NCI-H774 (cell line): Measurements from ENCODE around the gene CD36.

Experiments
- DNase-seq: peaks from one replicate; lab custom pipeline; 2025; lab: John Stamatoyannopoulos, UW

The CD36 gene

DNA sequence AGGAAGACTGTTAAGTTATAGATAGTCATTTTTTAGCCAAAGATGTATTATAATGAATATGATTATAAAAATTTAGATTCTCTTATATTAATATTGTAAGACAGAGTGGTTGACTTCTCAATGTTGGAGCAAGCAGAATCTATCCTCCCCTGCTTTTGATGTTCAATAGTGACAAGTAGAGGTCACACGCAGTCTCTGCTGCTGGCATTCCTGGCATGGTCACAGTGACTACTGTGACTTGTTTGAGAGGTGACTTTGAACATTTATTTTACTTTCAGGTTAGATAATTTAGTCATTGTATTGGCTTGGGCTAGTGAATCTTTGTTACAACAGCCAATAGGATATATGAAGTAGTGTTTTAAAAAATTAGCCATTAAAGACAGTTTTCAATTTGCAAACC lies 13.7 kb upstream of the CD36 start:
- no peak for DNase-seq

DNA sequence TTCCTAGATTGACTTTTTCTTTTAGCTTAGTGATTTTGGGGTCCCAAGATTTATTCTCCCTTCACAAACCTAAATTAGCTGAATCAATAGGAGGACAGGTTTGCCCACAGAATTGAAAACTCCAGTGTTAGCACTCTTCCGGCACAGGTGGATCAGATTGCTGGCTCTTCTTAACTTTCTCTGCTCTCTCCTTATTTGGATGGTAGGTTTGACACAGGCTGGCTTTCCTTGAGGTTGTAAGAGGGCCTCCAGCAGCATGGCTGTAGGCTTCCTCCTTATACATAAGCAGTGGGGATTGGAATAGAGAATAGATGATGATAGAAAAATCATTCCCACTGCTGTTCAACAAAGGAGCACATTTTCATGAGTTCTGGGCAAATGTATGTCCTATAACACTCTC lies 9.4 kb upstream of the CD36 start:
- DNase-seq = no peak

DNA sequence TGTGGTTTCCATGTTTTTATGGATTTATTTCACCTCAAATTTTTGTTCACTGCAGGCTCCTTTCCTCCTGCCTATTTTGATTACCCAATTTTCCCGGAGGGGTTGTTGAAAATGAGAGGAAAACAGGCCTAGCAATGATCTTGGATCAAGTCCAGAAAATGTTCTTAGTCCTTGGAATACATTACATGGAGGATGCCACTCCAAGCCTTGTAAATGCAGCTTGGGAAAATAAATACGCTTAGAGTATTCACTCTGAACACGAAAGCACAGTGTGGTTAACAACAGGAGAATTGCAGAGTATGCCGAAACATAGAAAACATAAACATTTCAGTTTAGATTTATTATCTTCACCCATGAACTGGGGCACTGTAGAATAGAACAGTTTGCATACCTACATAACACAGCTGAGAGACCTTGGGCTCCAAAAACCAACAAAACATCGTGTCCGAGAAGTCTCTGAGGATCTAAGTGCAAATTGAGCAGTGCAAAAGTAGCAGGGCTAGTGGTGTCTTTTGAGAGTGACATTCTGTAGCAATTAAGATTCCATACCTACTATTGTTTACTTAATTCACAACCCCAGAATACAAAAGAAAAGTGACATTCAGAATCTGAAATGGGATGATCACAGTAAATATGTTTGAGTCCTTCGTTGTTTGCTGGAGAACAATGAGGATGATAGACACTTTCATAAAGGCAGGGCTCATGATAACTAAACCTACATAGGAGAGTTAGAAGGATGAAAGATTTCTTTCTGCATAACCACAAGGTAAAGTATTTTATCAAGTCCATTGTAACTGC lies 7.6 kb upstream of the CD36 start:
- DNase-seq = peak; percentile 26

DNA sequence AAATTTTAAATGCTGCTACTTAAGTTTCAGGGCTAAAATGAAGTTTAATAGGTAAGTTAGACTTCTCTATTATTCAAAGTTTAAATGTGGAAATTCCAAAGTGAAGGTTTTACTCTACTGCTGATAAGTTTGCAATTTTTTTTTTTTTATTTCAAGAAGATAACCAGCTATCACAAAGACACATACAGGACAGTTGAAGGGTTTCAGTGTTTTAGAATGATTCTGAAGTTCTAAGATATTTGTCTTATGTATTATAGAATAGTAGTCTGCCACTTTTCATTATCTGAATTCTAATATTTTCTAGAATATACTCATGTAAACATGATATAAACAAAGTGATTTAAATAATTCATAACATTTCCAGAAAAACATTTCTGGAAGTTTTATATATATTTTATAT lies 7.0 kb upstream of the CD36 start:
- DNase-seq = no peak

DNA sequence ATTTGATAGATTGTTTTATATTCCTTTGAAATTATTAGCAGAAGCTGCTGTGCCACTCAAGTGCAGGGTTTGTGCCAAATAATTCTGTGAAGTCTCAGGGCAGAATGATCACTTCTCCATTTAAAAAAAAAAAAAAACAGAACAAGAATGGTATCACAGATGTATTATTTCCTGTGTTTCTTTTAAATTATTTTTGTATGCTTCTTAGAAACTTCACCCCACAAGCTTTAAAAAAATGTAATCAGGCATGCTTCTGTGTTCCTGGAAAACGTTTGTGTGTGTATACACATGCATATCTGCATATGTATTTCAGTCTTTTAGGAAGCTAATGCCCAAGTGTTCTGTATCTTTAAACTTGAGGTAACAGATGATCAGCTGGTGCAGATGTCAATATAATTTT lies 6.3 kb upstream of the CD36 start:
- no peak for DNase-seq

DNA sequence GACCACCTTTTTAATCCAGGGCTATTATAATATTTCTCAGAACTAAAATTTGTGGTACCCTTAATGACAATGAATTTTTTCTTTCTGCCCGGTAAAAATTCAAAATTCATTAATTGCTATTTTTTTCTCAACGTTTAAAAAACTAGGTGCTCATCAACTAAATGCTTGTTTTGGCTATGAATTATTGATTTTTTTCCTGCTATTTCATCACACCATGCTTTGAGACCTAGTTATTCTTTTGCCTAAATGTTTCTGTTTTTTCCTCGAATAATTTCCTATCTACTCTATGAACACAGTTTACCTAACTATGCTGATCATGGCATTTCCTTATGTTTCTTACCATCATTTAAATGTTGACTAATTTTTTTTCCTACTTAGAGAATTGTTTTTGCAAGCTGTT lies 5.6 kb upstream of the CD36 start:
- DNase-seq = no peak

DNA sequence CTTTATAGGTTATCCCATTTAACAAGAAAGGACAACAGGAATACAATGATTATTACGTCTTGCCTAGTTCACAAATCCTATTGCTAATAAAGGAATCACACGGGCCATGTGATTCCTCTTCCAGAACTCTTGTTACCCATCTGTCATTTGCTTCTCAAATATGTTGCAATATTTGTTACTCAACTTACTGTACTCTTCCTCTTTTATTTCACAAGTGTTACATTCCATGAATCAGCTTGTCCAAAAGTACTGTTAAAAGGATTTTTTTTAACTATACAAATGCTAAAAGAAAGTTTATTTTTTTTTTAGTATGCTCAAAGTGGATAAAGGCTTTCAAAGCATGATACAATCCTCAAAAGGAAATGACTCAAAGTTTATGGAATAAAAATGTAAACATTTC lies 3.9 kb upstream of the CD36 start:
- DNase-seq = no peak

DNA sequence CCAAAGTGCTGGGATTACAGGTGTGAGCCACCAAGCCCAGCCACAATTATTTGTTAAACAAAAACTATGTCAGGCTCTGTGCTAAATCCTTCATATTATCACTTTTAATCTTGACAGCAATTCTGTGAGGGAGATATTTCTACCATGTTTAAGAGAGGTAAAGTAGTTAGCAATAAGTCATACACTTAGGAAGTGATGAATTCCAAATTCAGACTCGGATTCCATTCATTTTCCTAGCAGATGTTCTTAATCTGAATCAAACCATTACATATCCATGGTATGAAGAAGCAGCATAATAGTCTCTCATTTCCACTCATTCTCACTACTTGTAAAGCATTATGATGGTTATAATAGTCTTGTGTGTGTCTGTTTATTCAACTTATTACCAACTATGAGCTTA lies 2.9 kb upstream of the CD36 start:
- DNase-seq = no peak

DNA sequence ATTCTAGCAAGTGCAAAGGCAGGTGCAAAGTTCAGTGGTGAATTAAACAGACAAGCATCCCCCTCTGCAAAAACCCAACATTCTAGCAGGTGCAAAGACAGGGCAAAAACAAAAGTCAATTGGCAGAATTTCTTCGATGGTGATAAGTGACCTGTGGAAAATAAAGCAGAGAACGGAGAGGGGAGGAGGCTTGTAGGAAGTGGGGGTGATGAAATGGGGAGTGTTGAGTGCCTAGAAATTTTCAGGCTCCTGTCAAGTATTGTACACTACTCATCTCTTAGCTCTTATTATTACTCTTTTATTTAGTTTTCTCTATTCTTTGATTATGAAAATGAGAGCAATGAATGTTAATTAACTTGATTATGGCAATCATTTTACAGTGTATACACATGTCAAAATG lies 2.4 kb upstream of the CD36 start:
- no peak for DNase-seq

DNA sequence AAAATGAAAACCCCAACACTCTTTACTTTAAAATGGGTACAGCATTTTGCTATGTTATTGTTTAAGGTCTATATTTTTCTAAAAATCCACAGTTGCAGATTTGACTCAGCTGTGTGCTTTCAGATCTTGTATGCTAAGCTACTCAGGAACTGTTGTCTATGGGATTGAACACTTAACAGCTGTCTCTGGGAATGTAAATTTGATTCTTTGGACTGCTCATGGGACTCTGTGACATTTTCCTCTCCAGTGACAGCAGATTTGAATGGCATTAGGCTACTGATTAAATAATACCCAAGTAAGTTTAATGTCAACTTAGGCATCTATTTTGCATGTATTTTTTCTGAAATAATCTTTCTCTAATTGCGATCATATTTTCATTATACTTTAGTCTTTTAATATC lies 1.7 kb upstream of the CD36 start:
- no peak for DNase-seq

DNA sequence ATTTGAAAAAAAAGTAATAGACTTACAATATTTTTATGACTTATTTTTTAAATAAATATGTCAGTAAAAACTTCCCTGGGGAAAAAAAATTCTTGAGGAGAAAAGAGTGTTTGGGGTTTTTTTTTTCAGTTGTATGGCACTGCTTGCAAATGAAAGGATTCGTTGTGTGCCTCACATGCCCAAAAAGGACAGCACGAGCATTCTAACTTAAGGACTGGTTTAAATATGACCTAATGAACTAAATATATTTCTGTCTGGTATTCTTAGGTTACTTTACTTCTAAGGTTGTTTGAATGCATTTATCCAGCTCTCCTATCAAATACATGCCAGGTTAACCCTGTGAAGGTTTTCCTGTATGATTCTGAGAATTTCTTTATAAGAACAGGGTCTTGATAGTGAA lies 988 bp upstream of the CD36 start:
- DNase-seq = no peak

DNA sequence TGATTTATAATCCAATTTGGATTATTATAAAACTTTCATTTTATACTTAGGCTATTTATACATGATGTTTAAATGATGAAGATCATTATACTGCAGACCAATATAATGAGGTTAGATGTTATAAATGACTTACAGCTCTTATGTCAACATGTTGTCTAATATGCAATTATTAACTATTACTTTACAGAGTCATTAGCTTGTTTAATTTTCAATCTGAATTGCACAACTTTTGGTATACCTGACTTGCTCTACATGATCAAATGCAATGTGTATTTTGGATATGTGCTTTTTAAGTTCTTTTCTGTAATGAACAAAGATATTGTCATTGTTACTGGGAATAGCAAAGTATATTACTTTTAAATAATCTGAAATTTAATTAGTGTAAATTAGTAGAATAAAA lies 569 bp downstream of the CD36 start:
- DNase-seq = no peak

DNA sequence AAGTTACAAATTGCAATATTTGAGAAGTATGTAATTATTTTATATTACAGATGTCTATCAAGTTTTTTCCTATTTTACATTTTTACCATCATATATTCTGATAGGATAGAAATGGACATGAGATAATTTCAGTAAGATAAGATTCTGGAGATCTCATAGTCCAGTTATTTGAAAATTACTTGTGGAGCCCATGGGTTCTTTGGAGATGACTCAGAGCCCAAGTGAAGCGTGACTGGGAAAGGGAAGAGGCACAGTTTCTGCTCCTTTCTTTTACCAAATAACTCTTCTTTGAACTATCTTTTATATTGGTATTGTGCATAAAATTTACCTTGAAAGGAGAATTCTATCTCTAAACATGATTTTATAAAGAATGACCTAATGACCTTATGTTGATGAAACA lies 2.4 kb downstream of the CD36 start:
- DNase-seq = no peak

DNA sequence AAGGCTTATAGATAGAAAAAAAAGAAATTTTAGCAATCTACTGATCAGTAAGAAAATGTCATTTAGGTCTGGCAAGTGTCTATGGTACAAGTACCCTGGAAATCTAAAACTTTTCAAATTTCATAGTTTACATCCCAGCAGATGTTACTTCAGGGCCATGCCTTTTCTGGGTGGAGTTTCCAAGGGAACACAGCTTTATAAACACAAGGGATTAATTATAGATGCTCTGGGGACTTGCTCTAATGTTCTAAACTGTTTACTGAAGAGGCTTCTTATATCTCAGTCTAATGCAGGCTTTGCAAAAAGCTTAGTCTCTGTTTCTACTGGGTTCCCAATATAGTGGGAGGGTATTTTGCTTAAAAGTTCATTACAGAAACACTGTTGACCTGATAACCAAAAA lies 3.1 kb downstream of the CD36 start:
- no peak for DNase-seq

DNA sequence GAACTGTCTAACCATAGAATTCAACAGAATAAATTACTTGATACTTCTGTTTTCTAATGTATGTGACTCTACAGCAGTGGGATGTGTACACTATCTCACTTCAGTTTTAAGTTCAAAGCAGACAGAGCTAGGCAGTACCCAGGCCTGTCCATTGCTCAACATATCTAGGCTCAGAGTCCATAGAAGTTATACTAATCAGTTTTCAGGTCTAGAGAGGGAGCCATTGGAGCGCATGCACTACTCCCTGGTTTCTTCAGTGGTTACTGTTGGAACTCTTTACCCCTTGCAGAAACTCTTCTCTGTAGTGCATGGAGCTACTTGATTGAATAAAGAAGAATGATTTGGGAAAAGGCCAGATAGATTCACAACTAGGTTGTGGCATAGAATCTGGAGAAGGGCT lies 4.4 kb downstream of the CD36 start:
- DNase-seq = no peak

DNA sequence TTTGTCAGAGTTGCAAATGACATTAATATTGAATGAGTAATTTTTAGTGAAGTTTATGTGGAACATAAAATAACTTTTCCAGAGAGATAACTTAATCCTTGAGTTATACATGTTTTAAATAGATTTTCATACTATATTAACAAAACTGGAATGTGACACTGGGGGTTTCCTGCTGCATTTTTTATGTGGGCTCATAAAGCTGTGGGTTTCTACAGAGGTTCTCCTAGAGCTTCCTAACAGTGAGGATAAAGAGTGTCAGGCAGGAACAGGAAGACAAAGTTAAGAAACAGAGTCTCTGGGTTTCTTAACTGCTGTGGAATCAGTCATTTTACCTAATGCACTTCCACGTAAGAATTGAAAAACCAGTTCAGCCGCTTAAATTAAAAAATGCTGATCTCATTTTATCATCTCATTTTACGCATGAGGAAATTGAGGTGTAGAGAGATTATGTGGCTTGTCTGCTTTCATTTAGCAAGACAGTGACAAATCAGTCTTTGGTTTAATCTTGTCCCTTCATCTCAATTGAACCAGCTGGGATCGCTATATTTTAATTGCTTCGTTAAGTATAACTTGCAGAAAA lies 5.0 kb downstream of the CD36 start:
- DNase-seq = no peak

DNA sequence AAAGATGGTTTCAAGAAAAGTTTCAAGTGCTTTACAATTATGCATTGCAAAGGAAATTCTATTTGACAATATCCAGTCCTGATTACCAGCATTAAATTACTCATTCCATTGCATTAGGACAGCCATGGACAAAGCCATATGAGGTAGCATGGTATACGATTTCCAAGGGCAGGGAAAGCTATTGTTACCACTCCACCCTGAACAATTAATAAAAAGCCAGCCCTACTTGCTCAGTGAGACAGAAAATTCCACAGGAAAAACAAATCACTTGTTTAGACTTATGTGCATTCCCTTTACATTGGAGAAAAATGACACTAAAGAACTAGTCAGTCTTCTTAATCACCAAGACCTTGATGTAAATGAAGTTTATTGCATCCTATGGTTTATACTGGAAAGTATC lies 5.6 kb downstream of the CD36 start:
- DNase-seq = no peak

DNA sequence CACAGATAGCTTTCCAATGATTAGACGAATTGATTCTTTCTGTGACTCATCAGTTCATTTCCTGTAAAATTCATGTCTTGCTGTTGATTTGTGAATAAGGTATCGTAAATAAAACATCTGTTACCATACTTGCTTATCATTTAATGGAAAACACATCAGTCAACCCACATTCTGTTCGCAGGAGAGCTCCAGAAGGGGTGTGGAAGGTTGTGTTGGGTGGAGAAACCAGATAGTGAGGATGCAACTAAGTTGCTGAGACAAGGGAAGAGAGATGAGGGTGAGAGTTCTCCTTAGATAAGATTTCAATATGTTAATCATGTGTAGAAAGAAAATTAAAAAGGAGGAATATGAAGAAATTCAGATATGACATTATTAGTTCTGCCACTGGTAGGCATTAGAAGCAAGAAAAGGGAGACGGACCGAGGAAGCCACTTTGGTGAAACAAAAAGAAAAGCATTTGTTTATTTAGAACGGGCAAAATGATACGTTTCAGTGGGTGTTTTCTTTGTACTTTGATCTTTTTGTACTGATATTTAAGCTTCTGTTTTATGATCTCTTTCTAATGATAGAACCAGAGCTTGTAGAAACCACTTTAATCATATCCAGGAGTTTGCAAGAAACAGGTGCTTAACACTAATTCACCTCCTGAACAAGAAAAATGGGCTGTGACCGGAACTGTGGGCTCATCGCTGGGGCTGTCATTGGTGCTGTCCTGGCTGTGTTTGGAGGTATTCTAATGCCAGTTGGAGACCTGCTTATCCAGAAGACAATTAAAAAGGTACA lies 7.8 kb downstream of the CD36 start:
- no peak for DNase-seq

DNA sequence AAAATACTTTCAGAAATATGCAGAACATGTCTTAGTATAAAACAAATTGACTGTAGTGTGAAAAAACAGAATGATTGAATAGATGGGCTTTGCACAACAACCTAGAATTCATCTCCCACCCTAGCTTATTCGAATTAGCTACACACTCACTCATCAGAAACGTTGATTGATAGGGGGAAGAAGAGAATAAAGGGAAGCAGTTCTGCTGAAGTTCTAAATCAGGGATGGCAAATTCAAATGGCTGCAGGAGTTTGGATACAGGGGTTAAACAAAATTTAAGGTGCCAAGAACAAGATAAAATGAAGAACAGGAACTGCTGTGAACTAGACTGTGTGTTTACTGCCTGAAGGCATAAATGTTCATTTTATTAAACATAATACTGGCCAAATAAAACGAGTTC lies 9.0 kb downstream of the CD36 start:
- DNase-seq = no peak

DNA sequence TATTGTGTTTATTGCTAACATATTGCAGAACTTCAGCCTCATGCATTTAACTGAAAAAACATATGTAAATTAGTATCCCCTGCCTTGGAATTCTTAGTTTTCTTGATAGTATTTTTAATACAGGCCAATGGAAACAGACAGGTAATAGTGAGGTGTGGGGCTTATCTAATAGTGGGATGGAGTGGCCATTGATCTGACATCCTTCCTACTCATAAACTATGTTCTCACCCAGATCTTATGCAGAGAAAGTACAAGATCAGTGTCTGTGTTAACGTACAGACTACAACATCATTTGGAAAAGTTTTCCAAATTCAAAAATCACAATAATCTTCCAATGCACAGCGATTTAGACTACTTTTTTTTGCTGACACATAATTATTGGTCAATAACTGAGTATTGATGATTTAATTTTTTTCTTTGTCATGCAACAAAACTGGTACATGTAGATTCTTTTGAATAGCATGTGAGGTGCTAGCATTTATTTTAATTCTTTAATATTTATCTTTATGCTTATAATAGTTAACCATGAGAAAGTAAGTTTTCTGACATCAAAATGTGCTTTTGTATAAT lies 9.7 kb downstream of the CD36 start:
- no peak for DNase-seq

DNA sequence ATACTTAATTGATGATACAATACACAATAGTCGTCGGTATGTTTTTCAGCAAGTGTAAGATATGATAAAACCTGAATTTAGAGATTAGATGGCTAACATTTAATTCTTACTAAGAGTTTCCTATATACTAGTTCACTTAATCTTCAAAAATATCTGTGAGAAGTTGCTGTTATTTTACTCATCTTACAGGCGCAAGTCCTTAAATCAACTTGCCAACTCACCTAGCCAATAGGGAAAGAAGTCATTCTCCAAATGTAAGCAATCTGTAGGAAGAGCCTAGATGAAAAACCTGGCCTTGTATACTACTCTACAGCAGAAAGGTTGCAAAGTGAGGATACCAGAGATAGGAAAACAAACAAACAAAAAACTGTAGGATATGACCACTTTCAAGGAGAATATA lies 10.6 kb downstream of the CD36 start:
- DNase-seq = no peak

DNA sequence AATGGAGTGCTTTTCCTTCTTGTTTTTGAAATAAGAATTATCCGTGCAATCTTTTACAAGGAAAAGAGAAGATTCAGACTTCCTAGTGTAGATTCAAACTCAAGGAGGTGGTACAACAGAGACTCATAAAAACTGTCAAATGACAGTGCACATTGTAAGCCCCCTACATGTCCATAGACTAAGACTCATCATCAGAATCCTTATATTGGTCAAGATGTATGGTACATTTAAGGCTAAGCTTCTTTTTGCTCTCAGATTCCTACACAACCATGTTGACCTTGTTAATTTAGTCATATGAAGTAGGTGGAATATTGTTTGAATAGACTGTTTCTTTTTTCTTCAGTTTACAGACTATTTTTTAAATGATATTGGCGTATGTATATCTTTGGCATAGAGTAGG lies 11.6 kb downstream of the CD36 start:
- DNase-seq = no peak

DNA sequence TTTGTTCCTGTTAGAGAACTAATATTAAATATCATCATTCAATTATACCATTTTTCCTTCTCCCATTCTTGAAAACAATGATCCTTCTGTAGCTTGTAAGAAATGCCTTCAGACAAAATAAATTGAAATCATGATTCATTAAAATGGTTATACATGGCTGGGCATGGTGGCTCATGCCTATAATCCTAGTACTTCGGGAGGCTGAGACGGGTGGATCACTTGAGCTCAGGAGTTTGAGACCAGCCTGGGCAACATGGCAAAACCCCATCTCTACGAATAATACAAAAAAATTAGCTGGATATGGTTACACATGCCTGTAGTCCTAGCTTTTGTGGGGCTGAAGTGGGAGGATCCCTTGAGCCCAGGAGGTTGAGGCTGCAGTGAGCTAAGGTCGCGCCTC lies 13.0 kb downstream of the CD36 start:
- no peak for DNase-seq
